Vagina (tissue), 2 donors: ENCODE measurements around the gene SPAG6.

ENCODE experiments used
- CTCF ChIP-seq, 3 experiments: fragments of 450-650 bp in 2 of 3; fragments of 200-600 bp in 1 of 3; sonication (generic) in 1 of 3; IDR thresholded peaks; one replicate each; pipeline ENCODE4 v1.5.1; 2017 to 2019; ENCODE audit warnings: antibody characterized with exemption in 3 of 3, mild to moderate bottlenecking in 2 of 3, moderate library complexity in 2 of 3
- POLR2AphosphoS5 ChIP-seq, 2 donors: sonication (generic); formaldehyde crosslinking; IDR thresholded peaks; one replicate each; pipeline ENCODE4 v1.9.0; 2017; ENCODE audit warnings: antibody characterized with exemption in 2 of 2, mild to moderate bottlenecking in 2 of 2, low read depth in 1 of 2; ENCODE audit not compliant: insufficient read depth in 1 of 2

GRCh38 chr10:22429981-22430421 is 84.7 kb downstream of the SPAG6 start:
- TF ChIP-seq CTCF (IDR thresholded peaks at IDR 0.05) = no peak
- TF ChIP-seq POLR2AphosphoS5 (IDR thresholded peaks at IDR 0.05; ENCODE audit: insufficient read depth in 1 of 2, low read depth in 1 of 2) = no peak
